Measurements from ENCODE around the gene HSPG2.

The HSPG2 gene

DNA sequence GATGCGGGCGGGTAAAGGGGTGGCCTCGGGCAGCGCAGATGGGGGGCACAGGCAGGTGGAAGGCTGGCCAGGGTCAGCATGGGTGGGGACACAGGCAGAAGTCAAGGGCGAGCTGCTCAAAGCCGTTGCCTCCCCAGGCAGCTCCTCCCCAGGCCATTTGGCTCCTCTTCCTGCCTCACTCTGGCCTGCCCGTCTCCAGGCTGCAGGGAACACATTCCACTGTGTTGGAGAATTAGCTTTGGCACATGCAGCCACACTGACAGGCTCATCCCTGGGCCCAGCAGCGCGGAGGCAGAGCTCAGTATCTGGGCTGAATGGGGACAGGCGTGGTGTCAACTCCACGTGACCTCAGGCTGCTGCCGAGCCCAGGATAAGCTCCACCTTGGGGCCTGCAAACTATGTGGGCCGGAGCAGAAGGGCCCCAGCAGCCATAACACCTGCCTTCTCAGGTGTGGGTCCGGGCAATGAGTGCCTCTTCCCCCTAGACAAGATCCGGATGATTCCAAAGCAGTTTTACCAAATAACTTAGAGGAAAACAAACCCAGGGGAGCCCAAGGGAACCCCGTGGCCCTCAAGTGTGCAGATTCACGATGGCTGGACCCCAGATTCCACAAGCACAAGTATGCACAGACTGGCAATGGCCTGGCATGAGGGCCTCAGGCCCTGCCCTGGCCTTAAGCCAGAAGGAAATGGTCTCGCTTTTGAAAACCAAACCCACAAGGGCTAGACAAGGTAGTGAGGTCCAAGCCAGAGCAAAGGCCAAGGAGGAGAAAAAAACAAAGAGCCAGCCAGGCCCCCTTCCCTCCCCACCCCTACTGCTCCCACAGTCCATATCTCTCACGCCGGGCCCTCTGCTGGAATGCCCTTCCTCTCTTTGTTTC, 40.2 kb downstream of the HSPG2 start:
- no peak for DNase-seq

DNA sequence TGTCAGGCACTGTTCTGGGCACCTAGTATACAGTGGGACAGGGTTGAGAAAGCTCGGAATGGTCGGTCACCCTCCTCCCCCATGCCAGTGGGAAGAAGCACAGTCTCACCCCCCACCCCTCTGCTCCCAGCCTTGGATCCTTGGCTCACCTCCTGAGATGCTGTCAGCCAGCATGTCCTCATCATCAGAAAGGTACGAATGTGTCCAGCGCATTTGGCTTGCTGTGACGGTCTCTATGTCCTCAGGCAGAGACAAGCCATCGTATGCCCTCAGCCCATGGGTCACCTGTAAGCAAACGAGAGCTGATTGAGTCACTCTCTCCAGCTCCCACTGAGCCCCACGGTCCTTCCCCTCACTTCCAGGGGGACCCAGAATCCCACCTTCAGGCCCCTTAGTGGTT, 41.1 kb downstream of the HSPG2 start:
- DNase-seq = no peak

DNA sequence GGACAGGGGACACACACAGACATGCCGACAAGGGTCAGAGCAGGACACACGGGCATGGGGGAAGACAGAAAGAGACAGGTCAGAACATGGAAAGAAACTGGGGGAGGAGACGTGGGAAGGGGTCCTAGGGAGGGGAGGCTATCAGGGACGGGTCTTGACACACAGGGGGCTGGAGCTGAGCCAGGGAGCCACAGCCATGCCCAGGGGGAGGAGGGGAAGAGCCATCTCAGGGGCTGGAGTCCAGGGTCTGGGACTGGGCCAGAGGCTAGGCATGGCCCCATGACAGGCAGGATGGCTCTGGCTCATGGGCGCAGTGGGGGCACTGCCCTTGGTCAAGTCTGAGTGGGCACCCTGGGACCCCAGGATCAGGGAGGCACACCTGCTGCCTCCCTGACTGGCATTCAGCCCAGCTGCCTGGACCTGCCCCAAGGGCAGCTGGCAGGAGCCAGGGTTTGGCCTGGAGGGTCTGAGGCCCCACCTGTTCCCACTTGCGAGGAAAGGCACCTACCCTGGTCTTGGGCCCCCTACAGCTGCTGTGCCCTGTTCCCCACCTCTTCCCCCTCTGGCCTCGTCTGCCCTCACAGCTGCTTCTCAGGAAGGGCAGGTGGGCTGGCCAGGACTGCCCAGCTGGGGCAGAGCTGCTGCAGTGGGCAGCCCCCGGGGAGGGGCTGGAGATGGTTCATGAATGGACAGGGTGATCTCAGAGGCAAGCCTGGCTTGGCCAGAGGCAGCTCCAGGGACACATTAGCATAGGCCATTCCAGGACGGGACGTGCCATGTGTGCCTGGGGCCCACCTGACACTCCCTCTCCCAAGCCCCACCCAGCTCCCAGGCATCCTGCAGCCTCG, 42.9 kb downstream of the HSPG2 start:
- DNase-seq = no peak

DNA sequence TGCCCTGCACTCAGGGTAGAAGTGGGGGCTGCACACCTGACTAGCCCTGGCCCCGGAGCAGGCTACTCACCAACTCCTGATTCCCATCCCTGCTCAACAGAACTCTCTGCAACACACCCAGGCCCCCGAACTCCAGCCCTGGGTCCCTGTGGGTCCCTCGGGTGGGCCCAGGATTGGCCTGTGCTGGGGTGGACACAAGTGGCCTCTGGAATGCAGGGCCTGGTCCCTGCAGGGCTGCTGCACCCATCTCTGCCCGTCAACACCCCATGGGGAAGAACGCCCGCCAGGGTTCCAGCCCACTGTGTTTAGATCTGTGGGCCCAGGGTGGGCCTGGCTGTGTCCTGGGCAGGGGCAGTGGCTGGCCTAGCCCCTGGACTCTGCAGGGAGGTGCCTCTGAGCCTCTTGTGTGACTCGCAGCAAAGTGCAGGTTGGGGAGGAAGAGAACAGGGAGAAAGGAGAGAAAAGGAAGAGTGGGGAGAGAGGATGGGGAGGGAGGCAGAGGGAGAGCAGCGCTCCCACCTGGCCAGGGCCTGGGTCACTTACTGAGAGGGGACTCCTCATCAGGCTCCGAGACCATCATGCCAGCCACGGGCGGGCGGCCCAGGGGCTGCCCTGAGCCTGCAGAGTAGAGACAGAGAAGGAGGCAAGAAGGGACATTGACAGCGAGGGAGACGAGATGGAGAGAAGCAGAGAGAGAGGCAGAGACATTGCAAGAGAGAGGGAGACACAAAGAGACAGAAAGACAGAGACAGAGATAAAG, 43.9 kb downstream of the HSPG2 start:
- no peak for DNase-seq

DNA sequence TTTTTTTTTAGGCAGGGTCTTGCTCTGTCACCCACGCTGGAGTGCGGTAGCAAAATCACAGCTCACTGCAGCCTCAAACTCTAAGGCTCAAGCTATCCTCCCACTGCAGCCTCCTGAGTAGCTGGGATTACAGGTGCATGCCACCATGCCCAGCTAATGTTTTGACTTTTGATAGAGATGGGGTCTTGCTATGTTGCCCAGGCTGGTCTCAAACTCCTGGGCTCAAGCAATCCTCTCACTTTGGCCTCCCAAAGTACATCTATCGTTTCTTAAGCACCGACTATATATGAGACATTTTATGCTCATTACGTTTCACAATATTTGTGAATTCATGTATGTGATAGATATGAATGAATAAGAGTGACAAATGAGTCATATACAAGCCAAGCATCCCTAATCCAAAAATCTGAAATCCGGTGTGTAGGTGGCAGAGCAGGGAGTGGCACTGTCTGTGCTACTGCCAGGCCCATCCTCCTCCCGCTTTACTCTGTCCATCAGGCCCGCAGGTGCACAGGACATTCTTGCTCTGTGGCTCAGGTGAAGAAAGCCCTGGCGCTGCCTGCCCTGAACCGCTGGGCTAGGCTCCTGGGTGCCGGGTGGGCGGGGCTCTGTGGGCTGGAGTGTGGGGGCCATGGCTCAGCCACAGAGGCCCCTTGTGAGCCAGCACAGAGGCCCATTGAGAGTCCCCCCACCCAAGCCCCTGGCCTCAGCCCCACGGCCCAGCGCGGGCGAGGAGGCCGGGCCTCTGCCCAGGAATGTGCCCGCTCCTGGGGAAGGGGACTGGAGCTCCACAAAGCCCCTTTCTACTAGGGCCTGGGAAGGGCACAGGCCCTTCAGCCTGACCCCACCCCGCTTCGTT, 45.3 kb downstream of the HSPG2 start:
- DNase-seq = no peak

DNA sequence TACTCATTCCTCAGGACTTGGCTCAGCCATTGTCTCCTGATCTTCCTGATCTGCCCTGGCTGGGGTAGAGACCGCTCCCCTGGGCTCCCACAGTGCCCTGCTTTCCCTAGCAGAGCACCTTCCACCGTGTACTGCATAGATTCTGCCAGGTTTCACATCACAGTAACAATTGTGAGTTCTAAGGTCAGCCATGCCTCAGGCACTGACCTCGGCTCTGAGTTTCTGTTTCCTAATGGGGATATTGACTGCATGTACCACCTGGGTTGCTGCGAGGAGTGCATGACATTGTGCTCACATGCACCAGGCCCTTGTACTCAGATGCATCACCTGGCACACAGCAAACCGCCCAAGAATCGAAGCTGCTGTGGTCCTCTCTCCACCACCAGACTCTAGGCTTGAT, 46.0 kb downstream of the HSPG2 start:
- DNase-seq = no peak

DNA sequence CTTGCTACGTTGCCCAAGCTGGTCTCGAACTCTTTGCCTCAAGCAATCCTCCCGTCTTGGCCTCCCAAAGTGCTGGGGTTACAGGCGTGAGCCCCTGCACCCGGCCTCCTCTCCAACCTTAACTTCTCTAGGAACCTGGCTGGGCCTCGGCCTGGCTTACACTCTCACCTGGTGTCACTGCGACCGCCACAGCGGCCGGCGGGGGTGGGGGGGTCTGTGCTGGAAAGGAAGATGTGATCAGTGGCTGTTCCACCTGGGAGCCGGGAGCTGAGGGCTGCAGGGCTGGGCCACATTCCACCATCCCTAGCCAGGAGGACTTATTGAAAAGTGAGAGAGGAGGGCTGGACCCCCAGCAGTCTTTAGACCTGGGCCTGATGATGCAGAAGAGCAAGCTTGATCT, 48.6 kb downstream of the HSPG2 start:
- no peak for DNase-seq

DNA sequence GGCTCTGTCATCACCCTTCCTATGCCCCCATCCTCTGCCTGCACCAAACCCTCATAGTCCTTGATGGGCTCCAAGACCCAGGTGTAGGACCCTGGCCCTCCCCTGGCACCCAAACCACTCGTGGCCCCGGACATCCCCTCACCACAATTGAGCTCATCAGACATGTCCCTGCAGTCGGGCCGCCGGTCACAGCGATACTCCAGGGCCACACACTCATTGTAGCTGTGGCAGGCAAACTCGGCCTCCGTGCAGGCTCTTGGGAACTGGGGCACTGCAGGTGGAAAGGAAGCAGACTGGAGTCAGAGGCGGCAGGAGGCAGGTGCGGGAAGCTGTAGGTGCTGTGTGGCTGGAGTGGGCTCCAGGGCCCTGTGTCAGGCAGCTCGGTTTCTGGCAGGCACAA, 49.3 kb downstream of the HSPG2 start:
- no peak for DNase-seq

DNA sequence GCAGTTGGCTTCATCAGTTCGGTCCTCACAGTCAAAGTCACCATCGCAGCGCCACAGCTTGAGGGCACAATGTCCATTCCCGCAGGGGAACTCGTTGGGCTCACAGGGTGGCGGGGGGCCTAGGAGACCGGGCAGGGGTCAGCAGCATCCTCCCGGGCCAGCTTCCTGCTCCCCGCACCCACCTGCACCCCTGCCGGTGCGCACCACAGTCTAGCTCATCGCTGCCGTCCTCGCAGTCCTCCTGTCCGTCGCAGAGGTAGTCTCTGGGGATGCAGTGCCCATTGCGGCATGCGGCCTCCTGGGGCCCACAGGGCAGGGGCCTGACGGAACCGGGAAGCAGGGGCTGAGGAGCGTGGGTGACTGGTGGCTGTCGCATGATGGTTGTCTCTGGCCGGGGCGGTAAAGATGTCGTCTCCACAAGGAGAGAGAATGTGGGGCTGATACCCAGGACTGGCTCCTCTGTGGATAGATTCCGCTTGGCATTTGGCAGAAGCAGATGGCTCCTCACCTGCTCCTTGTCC, 49.8 kb downstream of the HSPG2 start:
- no peak for DNase-seq

DNA sequence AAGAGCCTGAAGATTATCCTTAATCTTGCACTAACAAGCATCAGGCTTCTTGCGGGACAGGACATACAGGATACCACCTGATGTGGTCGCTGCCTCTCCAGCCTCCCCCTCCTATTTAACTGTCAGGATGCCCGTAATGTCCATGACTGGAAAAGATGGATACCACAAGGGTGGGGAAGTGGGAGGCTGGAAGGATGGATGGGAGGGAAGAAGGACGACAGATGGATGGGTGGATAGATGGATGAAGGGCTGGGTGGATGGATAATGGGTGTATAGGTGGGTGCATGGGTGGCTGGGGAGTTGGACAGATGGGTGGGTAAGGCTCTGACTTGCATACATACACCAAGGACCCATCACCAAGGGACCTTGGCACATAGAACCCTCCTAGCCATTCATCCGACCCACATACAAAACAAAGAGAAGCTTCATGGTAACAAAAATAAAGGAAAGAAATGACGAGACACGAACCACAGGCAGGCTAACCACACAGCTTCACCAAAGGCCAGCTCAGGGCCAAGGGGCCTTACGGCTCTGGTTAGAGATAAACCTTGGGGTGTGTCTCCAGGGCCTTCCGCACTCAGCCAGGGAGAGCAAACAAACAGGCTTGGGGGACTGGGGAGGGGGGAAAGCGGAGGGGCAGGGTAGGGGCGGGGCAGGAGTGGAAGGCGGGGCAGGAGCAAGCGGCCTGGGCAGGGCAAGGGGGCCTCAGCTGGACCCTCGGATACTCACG, 50.5 kb downstream of the HSPG2 start:
- DNase-seq = no peak

DNA sequence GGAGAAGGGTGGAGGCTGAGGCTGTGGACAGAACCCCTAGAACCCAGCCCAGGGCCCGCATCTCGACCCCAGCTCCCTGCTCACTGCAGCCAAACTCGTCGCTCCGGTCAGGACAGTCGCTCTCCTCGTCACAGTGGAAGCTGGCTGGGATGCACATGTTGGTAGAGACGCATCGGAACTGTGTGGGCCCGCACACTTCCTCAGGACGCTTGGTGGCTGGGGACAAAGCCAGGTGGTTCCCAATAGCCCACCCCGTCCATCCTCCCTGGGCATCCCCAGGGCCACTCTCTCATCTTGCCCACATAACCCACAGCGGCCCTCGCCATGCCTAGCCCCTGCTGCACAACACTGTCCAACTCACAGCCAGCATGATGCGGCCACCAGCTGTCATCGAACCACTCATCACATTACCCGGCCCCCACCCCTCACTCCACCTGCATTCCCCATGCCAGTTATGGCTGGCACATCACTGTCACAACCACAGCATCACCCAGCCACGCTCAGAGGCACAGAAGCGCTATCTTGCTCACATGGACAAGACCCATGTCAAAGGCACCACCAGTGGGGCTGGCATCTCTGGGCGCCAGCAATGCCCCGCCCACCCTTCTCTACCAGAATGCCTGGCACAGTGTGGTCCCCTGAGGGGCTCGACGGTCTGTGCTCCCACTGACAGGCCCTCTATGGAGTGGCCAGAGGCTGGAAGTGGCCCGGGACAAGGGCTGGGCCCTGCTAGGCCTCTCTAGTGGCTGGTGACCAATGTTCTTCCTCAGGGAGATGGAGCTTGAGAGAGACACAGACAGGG, 51.7 kb downstream of the HSPG2 start:
- no peak for DNase-seq

DNA sequence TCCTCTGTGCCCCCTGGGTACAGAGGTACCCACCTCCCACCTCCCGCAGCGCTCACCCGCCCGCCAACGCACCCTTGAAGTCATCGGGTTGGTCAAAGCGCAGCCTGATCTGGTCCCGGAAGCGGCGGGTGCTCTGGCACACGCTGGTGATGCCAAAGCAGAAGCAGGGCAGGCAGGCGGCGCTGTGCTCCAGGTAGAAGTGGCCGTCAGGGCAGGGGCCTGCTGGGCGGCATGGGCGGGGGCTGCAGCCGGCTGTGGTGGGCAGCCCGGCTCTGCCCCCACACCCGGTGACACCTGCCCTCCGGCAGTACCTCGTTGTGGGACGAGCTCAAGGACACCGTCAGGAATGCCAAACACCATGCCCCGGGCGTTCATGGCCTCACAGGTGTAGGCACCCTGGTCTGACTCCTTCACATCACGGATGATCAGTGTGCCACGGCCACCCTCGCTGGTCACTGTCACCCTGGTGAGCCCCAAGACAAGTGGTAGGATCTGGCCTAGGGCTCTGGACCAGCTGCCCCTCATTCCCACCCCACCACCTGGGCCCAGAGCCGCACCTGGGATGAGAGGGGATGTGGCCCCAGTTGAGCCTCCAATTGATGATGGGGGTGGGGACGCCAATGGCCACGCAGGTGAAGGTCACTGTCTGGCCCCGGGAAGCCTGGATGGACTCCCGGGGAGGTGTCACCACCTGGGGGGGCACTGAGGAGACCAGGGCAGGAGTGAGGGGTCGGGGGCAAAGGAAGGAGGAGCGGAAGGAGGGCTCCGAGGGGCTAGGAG, 52.5 kb downstream of the HSPG2 start:
- DNase-seq = no peak

DNA sequence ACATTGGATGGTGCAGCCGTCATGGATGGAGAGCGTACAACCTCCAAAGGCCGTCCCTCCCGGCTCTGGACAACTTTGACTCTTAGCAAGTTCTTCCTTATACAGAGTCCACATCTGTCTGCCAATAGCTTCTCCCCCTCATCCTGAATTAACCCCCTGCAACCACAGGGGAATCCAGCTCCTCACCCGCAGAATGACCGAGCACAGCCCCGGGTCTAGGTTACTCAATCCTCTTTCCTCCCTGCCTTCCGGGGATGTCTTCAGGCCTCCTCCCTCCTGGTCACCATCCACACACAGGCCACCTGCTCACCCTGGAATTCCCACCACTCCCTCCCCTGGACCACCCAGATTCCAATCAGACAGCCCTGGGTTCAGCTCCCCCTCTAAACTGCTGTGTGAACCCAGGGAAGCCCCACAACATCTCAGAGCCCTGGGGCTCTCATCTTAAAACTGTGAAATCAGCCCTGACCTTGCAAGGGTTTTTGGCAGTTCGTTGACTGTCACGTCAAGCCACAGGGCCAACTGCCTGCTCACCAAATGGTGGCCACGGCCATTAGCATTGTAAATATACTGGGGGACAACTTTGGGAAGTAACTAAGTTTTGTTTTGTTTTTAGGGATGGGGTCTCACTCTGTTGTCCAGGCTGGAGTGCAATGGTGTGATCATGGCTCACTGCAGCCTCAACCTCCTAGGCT, 54.2 kb downstream of the HSPG2 start:
- peak; percentile 49 for DNase-seq

DNA sequence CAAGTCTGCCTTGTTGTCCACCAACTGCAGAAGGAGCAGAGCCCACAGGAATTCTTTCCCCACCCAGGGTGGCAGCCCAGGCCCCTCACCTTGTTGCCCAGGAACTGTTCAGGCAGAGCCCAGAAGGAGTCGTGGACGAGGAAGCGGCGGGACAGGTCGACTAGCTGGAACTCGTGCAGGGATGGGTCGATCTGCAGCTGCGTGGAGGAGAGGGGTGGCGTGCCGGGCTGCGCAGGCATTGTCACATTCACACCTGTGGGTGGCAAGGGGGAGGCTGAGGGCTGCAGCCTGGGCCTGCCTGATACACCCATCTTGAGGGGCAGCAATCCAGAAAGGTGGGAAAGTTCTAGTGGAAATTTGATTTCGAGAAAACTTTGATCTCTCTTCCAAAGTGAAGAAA, 55.9 kb downstream of the HSPG2 start:
- DNase-seq = no peak

DNA sequence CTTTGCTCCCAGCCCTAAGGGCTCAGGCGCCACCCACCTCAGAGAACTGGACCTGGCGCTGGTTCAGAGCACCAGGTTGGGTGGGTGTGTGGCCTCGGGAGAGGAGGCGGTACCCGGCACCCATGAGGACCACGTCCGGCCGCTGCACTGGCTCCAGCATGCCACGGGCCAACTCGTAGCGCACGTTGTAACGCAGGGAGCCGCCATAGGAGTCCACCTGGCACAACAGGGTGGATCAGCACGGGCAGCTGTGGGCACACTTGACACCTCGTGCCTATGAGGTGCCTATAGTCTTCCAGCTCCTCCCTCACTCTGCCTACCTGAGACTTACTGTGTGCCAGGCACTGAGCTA, 56.5 kb downstream of the HSPG2 start:
- no peak for DNase-seq

DNA sequence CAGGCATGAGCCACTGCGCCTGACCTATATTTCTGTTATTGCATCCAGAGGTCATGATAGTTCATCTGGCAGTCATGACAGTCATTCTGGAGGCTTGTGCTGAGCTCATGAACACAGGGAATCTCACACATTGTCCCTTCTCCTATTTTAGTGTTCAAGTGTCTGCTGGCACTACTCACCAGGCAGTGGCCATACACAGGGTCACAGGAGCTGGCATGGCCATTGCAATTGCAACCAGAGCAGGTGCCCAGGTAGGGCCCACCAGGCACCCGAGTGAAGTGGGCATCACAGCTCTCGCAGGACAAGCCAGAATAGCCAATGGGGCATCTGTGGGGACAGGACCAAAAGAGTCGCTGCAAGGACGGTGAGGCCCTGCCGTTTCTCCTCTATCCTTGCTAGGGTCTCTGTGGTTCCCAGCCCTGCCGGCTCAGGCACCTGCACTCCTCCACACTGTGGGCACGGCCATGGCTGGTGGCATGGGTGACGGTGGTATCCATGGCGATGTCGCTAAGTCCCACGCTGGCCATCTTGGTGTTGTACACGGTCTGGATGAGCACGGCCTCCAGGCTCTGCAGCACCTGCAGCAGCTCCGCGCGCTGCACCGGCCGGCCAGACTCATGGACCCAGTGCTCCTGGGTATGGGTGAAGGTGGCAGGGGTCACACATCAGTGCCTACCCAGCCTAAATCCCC, 57.0 kb downstream of the HSPG2 start:
- DNase-seq = no peak

DNA sequence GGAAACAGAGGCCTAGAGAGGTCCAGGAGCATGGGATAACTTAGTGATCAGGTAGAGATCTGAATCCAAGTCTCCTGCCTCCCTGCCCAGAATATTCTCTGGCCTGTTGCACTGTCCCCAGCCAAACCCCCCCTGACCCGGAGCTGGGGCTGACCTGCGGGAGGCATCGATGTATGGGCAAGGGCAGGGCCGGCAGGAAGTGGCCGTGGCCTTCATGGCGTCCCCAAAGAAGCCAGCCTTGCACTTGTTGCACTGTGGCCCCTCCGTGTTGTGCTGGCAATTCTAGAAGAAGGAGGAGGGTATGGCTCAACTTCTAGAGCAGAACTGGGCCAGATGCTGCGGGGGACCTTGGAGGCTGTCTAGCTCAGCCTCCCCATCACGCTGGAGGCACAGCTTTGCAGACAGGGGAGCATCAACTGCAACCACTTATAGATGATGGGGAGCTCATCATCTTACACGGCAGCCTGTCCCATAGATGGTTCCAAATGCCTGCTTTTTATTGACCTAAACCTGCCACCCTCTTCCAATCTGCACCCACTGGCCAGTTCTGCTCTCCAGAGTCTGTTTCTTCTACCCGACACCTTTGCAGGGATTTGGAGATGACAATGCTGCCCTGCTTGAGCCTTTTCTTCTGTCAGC, 58.2 kb downstream of the HSPG2 start:
- no peak for DNase-seq
